ENCODE data around the gene ZBTB33.

ZBTB33 gene

GRCh38 chrX:120301960-120302359 is 51.3 kb downstream of the ZBTB33 start:
- TF ChIP-seq CTCF (IDR thresholded peaks at IDR 0.05): no peak
- no peak overlapping the region for H3K4me3 ChIP-seq (ENCODE audit: low read depth in 1 of 2, low read length in 1 of 2)

GRCh38 chrX:120302434-120302833 is 51.8 kb downstream of the ZBTB33 start:
- no peak overlapping the region for H3K27ac ChIP-seq
- no peak for TF ChIP-seq CTCF (IDR thresholded peaks at IDR 0.05)
- peaks cover under 1% of the 10 kb centered on the region for H3K27me3 ChIP-seq
- H3K9me3 ChIP-seq: no peaks in the 10 kb centered on the region
- H3K4me1 ChIP-seq (ENCODE audit: control insufficient read depth in 1 of 2, insufficient read depth in 1 of 2, low read depth in 1 of 2, low read length in 1 of 2): peaks cover 0 to 8% of the 10 kb centered on the region in 2 experiments
- no peak overlapping the region for H3K4me3 ChIP-seq (ENCODE audit: low read depth in 1 of 2, low read length in 1 of 2)
- H3K36me3 ChIP-seq: no peaks in the 10 kb centered on the region

More at GRCh38 chrX:120301960-120302359, 51.3 kb downstream of the ZBTB33 start:
- Histone ChIP-seq H3K27me3 (no peaks in the 10 kb centered on the region), H3K4me1 (ENCODE audit: control insufficient read depth in 1 of 2, insufficient read depth in 1 of 2, low read depth in 1 of 2, low read length in 1 of 2) (peaks cover 0 to 8% of the 10 kb centered on the region in 2 experiments), H3K36me3 (no peaks in the 10 kb centered on the region), H3K9me3 (no peaks in the 10 kb centered on the region), H3K27ac (no peak overlapping the region)

GRCh38 chrX:120304256-120304655 is 53.6 kb downstream of the ZBTB33 start:
- no peaks in the 10 kb centered on the region for H3K36me3 ChIP-seq
- no peak for TF ChIP-seq CTCF (IDR thresholded peaks at IDR 0.05)

GRCh38 chrX:120305531-120306141 is 55.0 kb downstream of the ZBTB33 start:
- H3K27me3 ChIP-seq: peaks cover 33% of the 10 kb centered on the region
- no peaks in the 10 kb centered on the region for H3K9me3 ChIP-seq
- no peaks in the 10 kb centered on the region for H3K36me3 ChIP-seq
- peaks cover 18 to 22% of the 10 kb centered on the region in 2 experiments for H3K4me1 ChIP-seq (ENCODE audit: control insufficient read depth in 1 of 2, insufficient read depth in 1 of 2, low read depth in 1 of 2, low read length in 1 of 2)
- no peak overlapping the region for H3K27ac ChIP-seq
- H3K4me3 ChIP-seq (ENCODE audit: low read depth in 1 of 2, low read length in 1 of 2): no peak overlapping the region
- TF ChIP-seq CTCF (IDR thresholded peaks at IDR 0.05): no peak

More at GRCh38 chrX:120304256-120304655, 53.6 kb downstream of the ZBTB33 start:
- Histone ChIP-seq H3K9me3 (no peaks in the 10 kb centered on the region), H3K4me3 (ENCODE audit: low read depth in 1 of 2, low read length in 1 of 2) (no peak overlapping the region), H3K4me1 (ENCODE audit: control insufficient read depth in 1 of 2, insufficient read depth in 1 of 2, low read depth in 1 of 2, low read length in 1 of 2) (peaks cover 6 to 15% of the 10 kb centered on the region in 2 experiments), H3K27me3 (peaks cover 19% of the 10 kb centered on the region), H3K27ac (no peak overlapping the region)

- TF ChIP-seq CTCF (IDR thresholded peaks at IDR 0.05): no peak
- no peak overlapping the region for H3K27ac ChIP-seq
- H3K27me3 ChIP-seq: peaks cover 43% of the 10 kb centered on the region
- H3K36me3 ChIP-seq: no peaks in the 10 kb centered on the region
- no peaks in the 10 kb centered on the region for H3K9me3 ChIP-seq
- H3K4me1 ChIP-seq (ENCODE audit: control insufficient read depth in 1 of 2, insufficient read depth in 1 of 2, low read depth in 1 of 2, low read length in 1 of 2): peaks cover 24 to 29% of the 10 kb centered on the region in 2 experiments
- no peak overlapping the region for H3K4me3 ChIP-seq (ENCODE audit: low read depth in 1 of 2, low read length in 1 of 2)
These were observed 56.0 kb downstream of the ZBTB33 start for GRCh38 chrX:120306630-120307029.
